22Rv1 (cell line): ENCODE results near the gene C16orf78.

Experiments used
- ZFX ChIP-seq: fragments of 450-650 bp; IDR thresholded peaks from 2 replicates; pipeline ENCODE4 v1.6.1; 2017; ENCODE audit warnings: antibody characterized with exemption, borderline replicate concordance
- TF ChIP-seq, protein P1 (sequence below): fragments of 450-650 bp; IDR thresholded peaks from 2 replicates; pipeline ENCODE4 v1.5.1; 2017; ENCODE audit warnings: mild to moderate bottlenecking

GRCh38 chr16:49377196-49377755, 3.7 kb downstream of the C16orf78 start:
- TF ChIP-seq, protein P1, sequence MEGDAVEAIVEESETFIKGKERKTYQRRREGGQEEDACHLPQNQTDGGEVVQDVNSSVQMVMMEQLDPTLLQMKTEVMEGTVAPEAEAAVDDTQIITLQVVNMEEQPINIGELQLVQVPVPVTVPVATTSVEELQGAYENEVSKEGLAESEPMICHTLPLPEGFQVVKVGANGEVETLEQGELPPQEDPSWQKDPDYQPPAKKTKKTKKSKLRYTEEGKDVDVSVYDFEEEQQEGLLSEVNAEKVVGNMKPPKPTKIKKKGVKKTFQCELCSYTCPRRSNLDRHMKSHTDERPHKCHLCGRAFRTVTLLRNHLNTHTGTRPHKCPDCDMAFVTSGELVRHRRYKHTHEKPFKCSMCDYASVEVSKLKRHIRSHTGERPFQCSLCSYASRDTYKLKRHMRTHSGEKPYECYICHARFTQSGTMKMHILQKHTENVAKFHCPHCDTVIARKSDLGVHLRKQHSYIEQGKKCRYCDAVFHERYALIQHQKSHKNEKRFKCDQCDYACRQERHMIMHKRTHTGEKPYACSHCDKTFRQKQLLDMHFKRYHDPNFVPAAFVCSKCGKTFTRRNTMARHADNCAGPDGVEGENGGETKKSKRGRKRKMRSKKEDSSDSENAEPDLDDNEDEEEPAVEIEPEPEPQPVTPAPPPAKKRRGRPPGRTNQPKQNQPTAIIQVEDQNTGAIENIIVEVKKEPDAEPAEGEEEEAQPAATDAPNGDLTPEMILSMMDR, result no peak
- TF ChIP-seq ZFX, result no peak
